Stimulated activated CD8-positive, alpha-beta memory T cell treated with anti-CD3 and anti-CD28 coated beads, Interleukin-7, amount 100 ng/mL, for 48 hours (primary cell): Measurements from ENCODE around the gene ZNF630.
"Not testable (repeated sequence)": the region's sequence is repeated elsewhere in the genome, so short reads cannot be mapped to it uniquely, and the experiment has no call there.

ENCODE experiments used
- DNase-seq, 2 donors: peaks; one replicate each; pipeline ENCODE4 v3.0.0-alpha.2; 2020; ENCODE audit warnings: low read depth in 1 of 2; ENCODE audit errors: extremely low read depth in 1 of 2

Gene ZNF630

GRCh38 chrX:48030641-48031173 is 40.7 kb downstream of the ZNF630 start:
- DNase-seq: not testable (repeated sequence)

- no peak for DNase-seq
These were observed 41.2 kb downstream of the ZNF630 start for GRCh38 chrX:48030237-48030636.

- DNase-seq: no peak
These were observed 43.3 kb downstream of the ZNF630 start for GRCh38 chrX:48028091-48028490.

- DNase-seq: not testable (repeated sequence)
These were observed 43.9 kb downstream of the ZNF630 start for GRCh38 chrX:48027545-48027944.

- DNase-seq: no peak
These were observed 45.9 kb downstream of the ZNF630 start for GRCh38 chrX:48025561-48025960.

GRCh38 chrX:48022738-48023137 is 48.7 kb downstream of the ZNF630 start:
- DNase-seq: no peak

- DNase-seq: no peak
These were observed 49.3 kb downstream of the ZNF630 start for GRCh38 chrX:48022100-48022499.

- DNase-seq: no peak
These were observed 50.2 kb downstream of the ZNF630 start for GRCh38 chrX:48021026-48021900.

- peak in 1 of 2 donors; percentile 24 for DNase-seq
These were observed 51.0 kb downstream of the ZNF630 start for GRCh38 chrX:48020472-48020871.

- DNase-seq: not testable (repeated sequence)
These were observed 51.5 kb downstream of the ZNF630 start for GRCh38 chrX:48019892-48020291.

- DNase-seq: not testable (repeated sequence)
These were observed 54.7 kb downstream of the ZNF630 start for GRCh38 chrX:48016583-48017310.

GRCh38 chrX:48009445-48009960 is 61.9 kb downstream of the ZNF630 start:
- DNase-seq: not testable (repeated sequence)
